Effector CD8-positive, alpha-beta T cell (primary cell): ENCODE measurements around the gene AP1S3.

Source experiments
- DNase-seq: peaks from one replicate; lab custom pipeline; 2025; lab: John Stamatoyannopoulos, UW

The AP1S3 gene

GRCh38 chr2:223724861-223725260 lies 112.5 kb downstream of the AP1S3 start:
- no peak for DNase-seq

GRCh38 chr2:223723954-223724411 lies 113.4 kb downstream of the AP1S3 start:
- DNase-seq: no peak

GRCh38 chr2:223722226-223722625 lies 115.2 kb downstream of the AP1S3 start:
- no peak for DNase-seq

GRCh38 chr2:223721746-223722145 lies 115.6 kb downstream of the AP1S3 start:
- DNase-seq: no peak

- no peak for DNase-seq
These were observed 117.0 kb downstream of the AP1S3 start for GRCh38 chr2:223720367-223720766.

- DNase-seq: no peak
These were observed 124.7 kb downstream of the AP1S3 start for GRCh38 chr2:223712642-223713041.

- DNase-seq: no peak
These were observed 125.6 kb downstream of the AP1S3 start for GRCh38 chr2:223711596-223712326.
